Measurements from ENCODE around the gene RMRP. TPM values are rescaled to one million over a fixed set of nuclear protein-coding genes. Genes with fewer than 3 reads are reported as not detected.

The RMRP gene
- total and polyA plus RNA-seq, 10 of the 15 experiments (the other 5 are each of a cell fraction or from before 2014, with no cell fraction given), result 12.0 to 42,450 (median 6,418) TPM; not detected in 4

- TF ChIP-seq ZBTB33 (IDR thresholded peaks at IDR 0.05) (no peak), CHD1 (IDR thresholded peaks at IDR 0.05; ENCODE audit: low read depth, low read length) (no peak), STAT3 (IDR thresholded peaks at IDR 0.05; ENCODE audit: low read depth, low read length) (no peak), ZSCAN29 (IDR thresholded peaks at IDR 0.05) (no peak), RELA (IDR thresholded peaks at IDR 0.05; ENCODE audit: borderline replicate concordance, partially characterized antibody) (no peak), SIN3A (IDR thresholded peaks at IDR 0.05; ENCODE audit: low read depth, low read length) (no peak), CEBPZ (IDR thresholded peaks at IDR 0.05; ENCODE audit: low read depth, low read length) (no peak), POLR2AphosphoS5 (IDR thresholded peaks at IDR 0.05; ENCODE audit: low read length) (peak; percentile 74), REST (IDR thresholded peaks at IDR 0.05; ENCODE audit: low read depth, low read length) (no peak), RAD51 (IDR thresholded peaks at IDR 0.05) (no peak), MEF2B (IDR thresholded peaks at IDR 0.05; ENCODE audit: partially characterized antibody, poor library complexity, severe bottlenecking) (peak; percentile 29), NBN (IDR thresholded peaks at IDR 0.05) (peak; percentile 68), MEF2A (IDR thresholded peaks at IDR 0.05; ENCODE audit: insufficient read depth, low read depth, low read length) (0 out of 2 replicates have a peak, but pooled peaks have one; percentile 39), TARDBP (IDR thresholded peaks at IDR 0.05; ENCODE audit: borderline replicate concordance) (peak; percentile 35; the same call in 1 of the 2 replicates), FOXM1 (IDR thresholded peaks at IDR 0.05; ENCODE audit: low read depth, low read length) (no peak), USF2 (IDR thresholded peaks at IDR 0.05; ENCODE audit: borderline replicate concordance, low read depth, low read length) (no peak), BACH1 (IDR thresholded peaks at IDR 0.05; ENCODE audit: borderline replicate concordance) (peak; percentile 83), HSF1 (IDR thresholded peaks at IDR 0.05; ENCODE audit: low read depth, low read length) (no peak), HCFC1 (IDR thresholded peaks at IDR 0.05; ENCODE audit: low read length) (peak; percentile 91)
These were observed 11.1 kb downstream of the RMRP start (continued) for GRCh38 chr9:35646533-35647265.
